ENCODE data around the gene THBD.

Gene THBD

DNA sequence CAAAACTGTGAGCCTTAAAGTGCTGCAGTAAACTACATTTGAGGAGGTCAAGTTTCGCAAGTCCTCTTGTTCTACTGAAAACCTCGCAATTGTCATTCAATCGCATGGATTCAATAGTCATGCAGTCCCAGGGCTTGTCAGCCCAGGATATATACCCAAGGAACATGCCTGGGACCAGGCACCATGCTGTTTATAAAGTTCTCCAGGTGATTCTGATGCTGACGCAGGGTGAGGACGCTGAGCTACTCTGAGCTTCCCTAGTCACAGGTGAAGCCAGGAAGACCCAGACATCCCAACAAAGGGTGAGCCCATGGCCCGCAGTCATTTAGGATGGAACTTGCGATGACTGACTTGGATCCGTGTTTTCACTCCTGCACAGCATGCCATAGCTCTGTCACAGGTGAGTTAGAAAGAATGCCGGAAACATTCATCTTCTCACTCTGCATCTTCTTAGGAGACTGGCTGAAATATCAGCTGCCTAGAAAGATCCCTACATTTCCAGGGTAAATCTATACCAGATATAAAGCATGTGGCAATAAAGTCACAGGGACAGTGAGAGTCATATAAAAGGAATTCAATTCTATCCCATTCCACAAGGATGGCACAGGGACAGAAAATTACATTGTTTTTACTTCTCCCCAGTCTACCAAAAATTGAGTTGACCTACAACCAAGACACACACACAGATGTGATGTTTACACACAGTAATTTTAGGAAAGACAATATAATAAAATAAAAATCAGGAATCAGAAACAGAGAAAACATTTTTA is 41.4 kb downstream of the THBD start:
- FAIRE-seq: no peak

DNA sequence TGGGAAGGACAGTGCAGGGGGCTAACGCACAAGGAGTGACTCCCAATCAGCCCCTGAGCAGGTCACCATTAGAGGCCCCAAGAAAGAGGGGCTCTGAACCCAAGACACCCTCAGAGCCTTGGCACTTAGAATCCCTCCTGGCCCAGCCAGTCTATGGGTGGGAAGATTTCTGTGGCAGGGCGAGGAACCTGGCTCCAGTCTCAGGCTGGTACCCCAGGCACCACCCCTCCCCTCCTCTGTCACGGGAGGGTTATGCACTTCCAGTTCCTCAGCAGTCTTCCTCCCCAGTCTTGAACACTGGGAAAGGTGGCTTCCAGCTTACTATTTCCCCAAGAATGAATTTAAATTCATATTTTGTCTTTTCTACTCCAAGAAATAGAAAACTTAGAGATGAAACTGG is 42.0 kb downstream of the THBD start:
- FAIRE-seq: no peak

DNA sequence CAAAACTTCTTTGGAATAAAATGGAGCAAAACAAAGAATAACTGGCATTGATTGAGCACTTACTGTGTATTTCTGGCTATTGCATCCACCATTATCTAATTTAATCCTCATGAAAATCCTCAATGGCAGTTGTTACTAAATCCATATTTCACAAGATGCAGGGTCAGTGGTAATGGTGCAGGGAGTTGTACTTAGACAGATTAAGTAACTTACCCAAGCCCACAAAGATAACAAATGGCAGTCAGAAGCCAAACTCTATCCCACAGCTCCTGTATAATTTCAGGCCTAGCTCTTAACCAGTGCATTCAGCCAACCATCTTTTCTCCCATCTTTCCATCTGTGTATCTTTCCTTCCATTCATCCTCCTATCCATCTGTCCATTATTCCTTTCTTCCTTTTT is 43.7 kb downstream of the THBD start:
- FAIRE-seq: no peak

DNA sequence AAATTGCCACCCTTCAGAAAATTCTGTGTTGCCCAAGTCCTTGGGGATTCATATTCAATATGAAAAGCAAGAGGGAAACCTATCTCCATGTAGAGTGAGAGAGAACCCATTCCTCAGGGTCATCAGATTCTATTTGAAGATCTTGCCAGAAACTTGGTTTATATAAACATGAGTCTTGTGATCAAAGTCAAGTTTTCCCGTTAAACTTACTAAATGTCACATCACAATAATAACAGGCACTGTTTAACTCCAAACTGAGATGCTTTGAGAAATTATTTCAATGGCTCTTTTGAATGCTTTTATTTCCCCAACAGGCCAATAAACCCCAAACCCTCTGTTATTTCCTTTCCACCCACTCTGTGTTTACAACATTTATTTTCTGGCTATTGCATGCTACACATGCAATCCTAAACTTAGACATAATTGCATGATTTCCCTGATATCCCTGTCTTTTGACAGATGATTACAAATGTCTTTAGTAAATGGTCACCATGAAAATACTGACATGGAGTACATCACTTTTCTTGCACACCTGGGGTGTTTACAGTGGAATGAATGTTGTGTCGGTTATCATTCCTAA is 45.5 kb downstream of the THBD start:
- FAIRE-seq: no peak

DNA sequence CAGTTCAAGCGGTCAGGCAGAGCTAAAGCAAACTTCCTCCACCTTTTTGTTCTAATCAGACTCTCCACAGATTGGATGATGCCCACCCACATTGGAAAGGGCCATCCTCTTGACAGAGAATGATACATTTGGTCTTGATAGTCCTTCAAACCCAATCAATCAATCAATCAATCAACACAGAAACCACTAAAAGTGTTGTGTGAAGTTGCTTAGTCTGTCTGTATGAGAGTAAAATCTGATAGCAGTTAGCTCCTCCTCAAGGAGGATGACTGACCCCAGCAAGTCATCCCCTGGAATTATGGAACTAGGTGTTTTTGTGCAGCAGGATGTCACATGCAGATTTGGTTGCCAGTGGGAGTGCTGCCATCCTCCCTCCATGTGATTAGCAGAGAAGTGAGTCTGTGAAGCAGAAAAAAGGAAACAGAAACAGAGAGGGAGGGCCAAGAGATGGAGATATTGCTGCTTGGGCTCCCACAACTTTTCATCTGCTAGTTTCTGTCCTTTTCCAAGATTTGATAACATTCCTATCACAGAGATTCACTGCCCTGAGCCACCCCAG is 46.3 kb downstream of the THBD start:
- no peak for FAIRE-seq

DNA sequence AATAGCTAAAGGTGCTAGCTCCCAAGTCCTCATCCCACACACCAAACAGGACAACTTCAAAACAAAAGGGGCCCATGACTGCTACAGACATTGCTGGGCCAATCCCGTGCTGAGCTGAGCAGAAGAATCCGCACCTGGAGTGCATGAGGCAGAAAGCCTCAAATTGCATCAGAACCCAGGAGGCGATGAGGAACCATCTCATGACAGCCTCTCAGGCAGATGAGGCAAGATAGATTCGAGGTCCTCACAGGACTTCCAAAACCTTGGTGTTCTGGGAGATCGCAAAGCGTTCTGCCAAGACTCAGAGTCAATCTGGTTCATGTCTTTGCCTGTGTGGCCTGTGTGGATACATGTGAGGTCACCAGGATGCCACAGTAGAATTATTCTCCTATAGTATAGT is 47.2 kb downstream of the THBD start:
- no peak for FAIRE-seq

DNA sequence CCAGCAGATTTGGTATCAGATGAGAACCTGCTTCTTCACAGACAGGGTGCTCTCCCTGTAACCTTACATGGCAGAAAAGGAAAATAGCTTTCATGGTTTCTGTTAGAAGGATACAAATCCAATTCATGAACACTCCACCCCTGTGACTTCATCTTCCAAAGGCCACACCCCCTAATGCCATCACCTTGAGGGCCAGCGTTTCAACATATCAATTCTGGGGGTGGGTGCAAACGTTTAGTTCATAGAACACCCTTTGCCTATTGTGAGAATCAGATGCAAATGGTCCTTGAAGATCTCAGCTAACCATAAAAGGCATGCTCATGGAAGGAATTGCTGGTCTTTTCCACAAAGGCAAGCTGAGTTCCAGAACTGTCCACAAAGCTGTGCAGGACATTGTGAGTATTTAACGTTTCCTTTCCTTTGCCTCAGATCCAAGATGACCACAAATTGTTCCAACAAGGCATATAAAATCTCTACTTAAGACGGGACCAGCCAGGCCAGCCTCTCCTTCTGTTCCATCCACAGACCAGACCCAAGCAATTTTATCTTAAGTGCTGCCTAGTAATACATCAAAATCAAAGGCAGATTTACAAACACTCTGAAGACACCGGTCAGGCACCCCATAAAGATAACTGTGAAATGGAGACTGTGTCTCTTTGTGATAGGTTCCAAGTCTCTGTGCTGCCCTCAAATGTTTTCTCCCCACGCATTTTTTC is 49.1 kb downstream of the THBD start:
- FAIRE-seq: no peak

DNA sequence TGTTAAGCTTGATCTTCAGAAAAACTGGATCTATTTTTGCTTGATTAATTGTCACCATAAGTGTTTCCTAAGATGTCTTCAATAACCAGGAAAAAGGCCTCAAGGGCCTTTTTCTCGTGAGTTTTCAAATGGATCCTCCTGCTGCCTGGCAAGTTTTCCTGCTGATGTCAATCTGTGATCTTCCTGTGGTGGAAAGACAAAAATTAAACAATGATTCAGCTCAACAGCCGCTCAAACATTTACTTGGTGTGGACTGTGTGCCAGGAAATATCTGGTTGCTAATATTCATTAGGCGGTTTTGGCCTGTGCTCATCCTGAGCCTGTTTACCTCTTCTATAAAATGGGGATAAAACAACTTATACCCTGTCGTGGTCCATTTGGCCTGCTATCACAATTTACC is 49.7 kb downstream of the THBD start:
- FAIRE-seq: no peak

DNA sequence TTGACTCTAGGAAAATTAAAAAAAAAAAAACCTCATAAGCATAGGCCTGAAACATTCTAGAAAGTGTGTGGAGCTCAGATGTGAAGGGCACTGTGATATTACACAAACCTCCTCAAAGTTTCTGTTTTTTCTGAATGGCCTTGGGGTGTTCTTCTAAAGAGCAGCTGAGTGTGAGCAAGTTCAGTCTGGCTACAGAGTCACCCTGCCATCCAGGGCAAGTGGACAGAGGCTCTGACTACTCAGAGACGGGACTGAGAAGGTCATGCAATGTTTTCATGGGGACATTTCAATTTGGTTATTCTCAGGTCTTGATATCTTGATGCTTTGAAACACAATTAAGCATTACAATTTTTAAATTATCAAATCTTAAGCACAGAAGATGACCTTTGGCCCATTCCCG is 51.0 kb downstream of the THBD start:
- no peak for FAIRE-seq

DNA sequence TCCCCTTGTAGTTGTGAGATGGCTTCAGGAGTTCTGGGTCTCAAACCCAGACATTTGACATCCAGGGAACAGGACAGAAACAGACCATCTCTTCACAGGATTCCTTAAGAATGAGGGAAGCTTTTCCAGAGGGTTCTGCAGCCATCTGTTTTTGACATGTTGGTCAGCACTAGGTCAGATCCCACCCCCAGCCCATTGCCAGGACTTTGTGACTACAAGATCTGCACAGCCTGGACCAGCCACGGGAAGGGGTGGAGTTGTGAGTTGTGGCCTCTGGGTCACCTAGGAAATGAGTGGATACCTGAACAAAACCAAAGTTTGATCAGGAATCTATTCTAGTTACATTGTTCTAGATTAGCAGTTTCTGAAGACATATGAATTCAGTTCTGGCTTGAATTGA is 53.5 kb downstream of the THBD start:
- FAIRE-seq: no peak
